H9 (cell line): ENCODE measurements around the gene TPCN2. TPM values are rescaled to one million over a fixed set of nuclear protein-coding genes. Genes with fewer than 3 reads are reported as not detected.

Experiments used
- DNase-seq: peaks from one replicate; pipeline ENCODE4 v3.0.0-alpha.2; 2017
- H2AFZ ChIP-seq: one replicate; pipeline ENCODE4 v1.6.1; 2013; ENCODE audit warnings: mild to moderate bottlenecking, low read length, control low read depth, moderate library complexity
- H2AK5ac ChIP-seq: 2 replicates; pipeline ENCODE4 v1.6.1; 2013; ENCODE audit warnings: low read length, control low read depth, mixed read lengths; ENCODE audit not compliant: insufficient read length
- H2BK120ac ChIP-seq: one replicate; pipeline ENCODE4 v1.6.1; 2013; ENCODE audit warnings: low read depth, mild to moderate bottlenecking, low read length, control low read depth, inconsistent platforms; ENCODE audit not compliant: poor library complexity, severe bottlenecking
- H2BK12ac ChIP-seq: 2 replicates; pipeline ENCODE4 v1.6.1; 2013; ENCODE audit warnings: low read length, control low read depth, mixed read lengths, low read depth; ENCODE audit not compliant: insufficient read length
- H2BK15ac ChIP-seq: 2 replicates; pipeline ENCODE4 v1.6.1; 2013; ENCODE audit warnings: low read depth, low read length, control low read depth
- H2BK20ac ChIP-seq: one replicate; pipeline ENCODE4 v1.6.1; 2013; ENCODE audit warnings: low read depth, mild to moderate bottlenecking, low read length, control low read depth, inconsistent platforms; ENCODE audit not compliant: poor library complexity, severe bottlenecking
- H2BK5ac ChIP-seq: 2 replicates; pipeline ENCODE4 v1.6.1; 2013; ENCODE audit warnings: low read length, control low read depth, mixed read lengths; ENCODE audit not compliant: insufficient read length
- H3K14ac ChIP-seq: 2 replicates; pipeline ENCODE4 v1.6.1; 2013; ENCODE audit warnings: low read length, control low read depth; ENCODE audit not compliant: insufficient read depth
- H3K18ac ChIP-seq: 2 replicates; pipeline ENCODE4 v1.6.1; 2013; ENCODE audit warnings: low read depth, mild to moderate bottlenecking, mixed read lengths, low read length, control low read depth; ENCODE audit not compliant: insufficient read length
- H3K23ac ChIP-seq: 2 replicates; pipeline ENCODE4 v1.6.1; 2013; ENCODE audit warnings: low read length, control low read depth, mixed read lengths, low read depth; ENCODE audit not compliant: insufficient read length
- H3K23me2 ChIP-seq: 2 replicates; pipeline ENCODE4 v1.6.1; 2013; ENCODE audit warnings: low read depth, mild to moderate bottlenecking, mixed read lengths, low read length, control low read depth; ENCODE audit not compliant: insufficient read length, poor library complexity, severe bottlenecking
- H3K27ac ChIP-seq: 2 replicates; pipeline ENCODE4 v1.5.1; 2013; ENCODE audit warnings: low read length, control low read depth, mixed read lengths, low read depth; ENCODE audit not compliant: insufficient read length
- H3K27me3 ChIP-seq: 2 replicates; pipeline ENCODE4 v1.6.1; 2013; ENCODE audit warnings: low read length, control low read depth, inconsistent platforms; ENCODE audit not compliant: insufficient read depth
- H3K4ac ChIP-seq: 2 replicates; pipeline ENCODE4 v1.6.1; 2013; ENCODE audit warnings: low read depth, mild to moderate bottlenecking, control low read depth, inconsistent platforms, low read length, moderate library complexity
- H3K4me1 ChIP-seq: 2 replicates; pipeline ENCODE4 v1.6.1; 2013; ENCODE audit warnings: low read length, control low read depth, inconsistent platforms; ENCODE audit not compliant: insufficient read depth
- H3K4me2 ChIP-seq: 2 replicates; pipeline ENCODE4 v1.6.1; 2013; ENCODE audit warnings: low read length, control low read depth, mixed read lengths; ENCODE audit not compliant: insufficient read length, insufficient read depth
- H3K56ac ChIP-seq: 2 replicates; pipeline ENCODE4 v1.6.1; 2013; ENCODE audit warnings: low read depth, mild to moderate bottlenecking, mixed read lengths, low read length, control low read depth; ENCODE audit not compliant: insufficient read length
- H3K79me1 ChIP-seq: 2 replicates; pipeline ENCODE4 v1.6.1; 2013; ENCODE audit warnings: low read depth, mild to moderate bottlenecking, moderate library complexity, low read length, control low read depth, inconsistent platforms; ENCODE audit not compliant: insufficient read depth, poor library complexity, severe bottlenecking
- H3K79me2 ChIP-seq: 2 replicates; pipeline ENCODE4 v1.6.1; 2013; ENCODE audit warnings: low read length, control low read depth, inconsistent platforms; ENCODE audit not compliant: insufficient read depth
- H3K9ac ChIP-seq: 2 replicates; pipeline ENCODE4 v1.6.1; 2013; ENCODE audit warnings: low read length, control low read depth, mixed read lengths; ENCODE audit not compliant: insufficient read length; ENCODE audit errors: extremely low read depth
- H3K9me3 ChIP-seq: one replicate; pipeline ENCODE4 v1.6.1; 2013; ENCODE audit warnings: low read depth, low read length, inconsistent platforms; ENCODE audit not compliant: control insufficient read depth
- H3T11ph ChIP-seq: one replicate; pipeline ENCODE4 v1.6.1; 2013; ENCODE audit warnings: mild to moderate bottlenecking, low read length, control low read depth, inconsistent platforms
- H4K20me1 ChIP-seq: one replicate; pipeline ENCODE4 v1.6.1; 2013; ENCODE audit not compliant: control insufficient read depth, insufficient read length, insufficient read depth
- H4K5ac ChIP-seq: 2 replicates; pipeline ENCODE4 v1.6.1; 2013; ENCODE audit warnings: low read depth, mild to moderate bottlenecking, mixed read lengths, low read length, control low read depth; ENCODE audit not compliant: insufficient read length
- H4K8ac ChIP-seq: replicated peaks from 2 replicates; pipeline ENCODE4 v1.6.1; 2013; ENCODE audit warnings: low read length, control low read depth, mixed read lengths, low read depth; ENCODE audit not compliant: insufficient read length
- H4K91ac ChIP-seq: 2 replicates; pipeline ENCODE4 v1.6.1; 2013; ENCODE audit warnings: low read depth, mild to moderate bottlenecking, moderate library complexity, mixed read lengths, low read length, control low read depth; ENCODE audit not compliant: insufficient read length
- H3K27ac Mint-ChIP-seq, 3 experiments: 2 replicates in 2 of 3; 3 replicates in 1 of 3; pipeline ENCODE4 v1.8.0; 2020 to 2021; ENCODE audit warnings: mixed read lengths in 3 of 3, mild to moderate bottlenecking in 1 of 3, moderate library complexity in 1 of 3
- H3K27me3 Mint-ChIP-seq: 2 replicates; pipeline ENCODE4 v1.8.0; 2021; ENCODE audit warnings: low read depth, mild to moderate bottlenecking, moderate library complexity, mixed read lengths
- H3K36me3 Mint-ChIP-seq, 3 experiments: 2 replicates in 2 of 3; 3 replicates in 1 of 3; pipeline ENCODE4 v1.8.0; 2020 to 2021; ENCODE audit warnings: low read depth in 3 of 3, mixed read lengths in 3 of 3; ENCODE audit not compliant: insufficient read depth in 1 of 3
- H3K4me1 Mint-ChIP-seq, 2 experiments: 2 replicates each; pipeline ENCODE4 v1.8.0; 2020; ENCODE audit warnings: mixed read lengths in 2 of 2
- H3K4me3 Mint-ChIP-seq, 2 experiments: 2 replicates in 1 of 2; 3 replicates in 1 of 2; pipeline ENCODE4 v1.8.0; 2020 to 2021; ENCODE audit warnings: mild to moderate bottlenecking in 2 of 2, mixed read lengths in 2 of 2, moderate library complexity in 1 of 2
- H3K9me3 Mint-ChIP-seq, 2 experiments: 2 replicates in 1 of 2; 3 replicates in 1 of 2; pipeline ENCODE4 v1.8.0; 2020; ENCODE audit warnings: mild to moderate bottlenecking in 2 of 2, mixed read lengths in 2 of 2, moderate library complexity in 1 of 2
- WGBS: extraction: QIAGEN DNeasy Blood & Tissue Kit; methylation state at CpG from one replicate; pipeline ENCODE4 v1.1.7; 2013; ENCODE audit warnings: missing lambda C conversion rate, low lambda C conversion rate, mixed read lengths; ENCODE audit not compliant: insufficient read length; ENCODE audit errors: extremely low coverage; 5-methylcytosine and 5-hydroxymethylcytosine counted together
- total RNA-seq: library from RNA; stranded (reverse); gene quantifications from 2 replicates; pipeline ENCODE4 v1.2.1, GENCODE V29; 2021
- TF ChIP-seq, protein P1 (sequence below): fragments of 200-600 bp; sonication (generic); conservative IDR thresholded peaks from 3 replicates; pipeline ENCODE4 v1.8.0; 2021; ENCODE audit warnings: antibody characterized with exemption, mild to moderate bottlenecking

The TPCN2 gene
- total RNA-seq, 1 experiment from 2014 or later, result 16.8 TPM

DNA sequence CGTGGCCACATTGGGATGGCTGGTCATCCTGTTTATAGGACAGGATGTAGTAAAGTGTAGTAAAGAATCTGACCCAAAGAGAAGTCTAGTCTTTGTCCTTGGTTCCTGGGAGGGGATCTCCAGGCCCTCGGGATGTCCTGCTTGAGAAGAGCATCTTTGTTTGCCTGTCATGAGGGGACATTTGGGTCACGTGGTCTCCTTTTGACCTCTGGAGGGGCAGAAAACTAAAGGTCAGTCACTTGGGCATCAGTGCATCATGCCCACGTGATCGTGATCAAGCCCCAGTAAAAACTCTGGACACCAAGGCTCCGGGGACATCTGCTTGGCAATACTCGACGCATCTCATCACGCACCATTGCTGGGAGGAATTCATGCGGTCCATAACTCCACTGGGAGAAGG, 116.1 kb downstream of the TPCN2 start:
- H3T11ph ChIP-seq, result no peak overlapping the region
- H3K79me1 ChIP-seq, result no peaks in the 10 kb centered on the region
- no peak overlapping the region for H3K23ac ChIP-seq
- H3K23me2 ChIP-seq, result no peaks in the 10 kb centered on the region
- no peak overlapping the region for H4K91ac ChIP-seq
- H2BK20ac ChIP-seq, result no peak overlapping the region
- H3K27ac ChIP-seq, result no peak overlapping the region
- peaks cover 0 to 4% (median 0%) of the 10 kb centered on the region in 3 experiments; a peak in 3 of 7 replicates for H3K36me3 Mint-ChIP-seq
- no peak overlapping the region for H4K5ac ChIP-seq
- no peak overlapping the region for H2AK5ac ChIP-seq
- H3K14ac ChIP-seq, result no peak overlapping the region
- no peak overlapping the region for H3K4me2 ChIP-seq
- no peak overlapping the region for H2BK12ac ChIP-seq
- TF ChIP-seq, protein P1, sequence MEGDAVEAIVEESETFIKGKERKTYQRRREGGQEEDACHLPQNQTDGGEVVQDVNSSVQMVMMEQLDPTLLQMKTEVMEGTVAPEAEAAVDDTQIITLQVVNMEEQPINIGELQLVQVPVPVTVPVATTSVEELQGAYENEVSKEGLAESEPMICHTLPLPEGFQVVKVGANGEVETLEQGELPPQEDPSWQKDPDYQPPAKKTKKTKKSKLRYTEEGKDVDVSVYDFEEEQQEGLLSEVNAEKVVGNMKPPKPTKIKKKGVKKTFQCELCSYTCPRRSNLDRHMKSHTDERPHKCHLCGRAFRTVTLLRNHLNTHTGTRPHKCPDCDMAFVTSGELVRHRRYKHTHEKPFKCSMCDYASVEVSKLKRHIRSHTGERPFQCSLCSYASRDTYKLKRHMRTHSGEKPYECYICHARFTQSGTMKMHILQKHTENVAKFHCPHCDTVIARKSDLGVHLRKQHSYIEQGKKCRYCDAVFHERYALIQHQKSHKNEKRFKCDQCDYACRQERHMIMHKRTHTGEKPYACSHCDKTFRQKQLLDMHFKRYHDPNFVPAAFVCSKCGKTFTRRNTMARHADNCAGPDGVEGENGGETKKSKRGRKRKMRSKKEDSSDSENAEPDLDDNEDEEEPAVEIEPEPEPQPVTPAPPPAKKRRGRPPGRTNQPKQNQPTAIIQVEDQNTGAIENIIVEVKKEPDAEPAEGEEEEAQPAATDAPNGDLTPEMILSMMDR, result no peak
- no peaks in the 10 kb centered on the region for H3K79me2 ChIP-seq
- H3K27me3 Mint-ChIP-seq, result peaks cover 30% of the 10 kb centered on the region
- H2AFZ ChIP-seq, result no peak overlapping the region
- no peak overlapping the region for H2BK120ac ChIP-seq
- peaks cover 10 to 12% of the 10 kb centered on the region in 2 experiments; a peak in 4 of 5 replicates for H3K9me3 Mint-ChIP-seq
- no peak overlapping the region for H3K27ac Mint-ChIP-seq
- no peak overlapping the region for H4K8ac ChIP-seq
- H3K4me1 ChIP-seq, result no peaks in the 10 kb centered on the region
- no peak overlapping the region for H3K18ac ChIP-seq
- H3K56ac ChIP-seq, result no peak overlapping the region
- H3K4me1 Mint-ChIP-seq, result peaks cover 5 to 9% of the 10 kb centered on the region in 2 experiments; a peak in 3 of 4 replicates
- H3K4me3 Mint-ChIP-seq, result no peak overlapping the region
- no peaks in the 10 kb centered on the region for H3K9me3 ChIP-seq
- no peak overlapping the region for H2BK5ac ChIP-seq
- H2BK15ac ChIP-seq, result no peak overlapping the region
- no peak overlapping the region for H3K4ac ChIP-seq
- no peaks in the 10 kb centered on the region for H4K20me1 ChIP-seq
- no peak overlapping the region for H3K9ac ChIP-seq
- WGBS, result no CpG with 5 or more reads among the region's 10 CpGs
- H3K27me3 ChIP-seq, result no peaks in the 10 kb centered on the region
- no peak for DNase-seq
